ENCODE measurements around the gene APLN.

DNA sequence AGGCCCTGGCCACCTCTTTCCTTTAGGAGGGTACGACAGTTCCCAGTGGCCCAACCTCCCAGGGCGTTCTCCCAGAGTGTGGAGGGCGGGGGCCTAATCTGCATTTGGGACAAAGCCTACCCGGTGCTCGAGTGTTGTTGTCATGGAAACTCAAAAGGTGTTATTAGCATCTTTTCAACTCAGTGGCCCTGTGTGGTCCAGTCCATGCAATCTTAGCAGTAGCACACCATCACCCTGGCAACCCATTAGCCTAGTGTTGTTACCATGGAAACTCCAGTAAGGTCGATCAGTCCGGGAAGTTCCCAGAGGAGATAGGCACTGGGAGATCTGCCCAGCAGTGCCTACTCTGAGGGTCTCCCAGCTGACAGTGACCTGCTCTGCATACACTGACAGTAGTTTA, 20.2 kb downstream of the APLN start:
- no peak for TF ChIP-seq CTCF (conservative IDR thresholded peaks at IDR 0.05; ENCODE audit: low read depth, low read length)
- no peak for TF ChIP-seq EZH2 (IDR thresholded peaks at IDR 0.05; ENCODE audit: low read length, unreplicated experiment)
- TF ChIP-seq EZH2phosphoT487 (IDR thresholded peaks at IDR 0.05; ENCODE audit: borderline replicate concordance, low read length): no peak
